ENCODE data around the gene PCDH19. TPM values are rescaled to one million over a fixed set of nuclear protein-coding genes. Genes with fewer than 3 reads are reported as not detected.

Gene PCDH19
- total and polyA plus RNA-seq, 10 of the 15 experiments (the other 5 are each of a cell fraction or from before 2014, with no cell fraction given): 0.01 TPM; not detected in 9

DNA sequence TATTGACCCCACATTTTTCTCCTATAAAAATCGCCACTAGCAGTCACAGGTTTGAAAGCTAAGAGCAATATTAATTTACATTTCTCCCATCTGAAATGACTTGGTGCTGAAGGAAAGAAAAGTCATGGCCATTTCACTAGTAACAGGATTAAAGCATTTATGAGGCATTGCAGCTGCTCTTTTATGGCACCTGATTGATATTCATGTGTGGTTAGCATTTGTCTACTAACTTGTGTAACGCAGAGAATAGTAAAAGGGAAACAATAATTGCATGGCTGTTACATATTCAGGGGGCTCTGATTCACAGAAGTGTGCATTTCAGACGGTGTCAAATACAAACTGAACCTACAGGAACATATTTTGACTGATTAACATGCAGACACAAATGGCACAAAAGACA lies 5.2 kb downstream of the PCDH19 start:
- TF ChIP-seq GATAD2B (conservative IDR thresholded peaks at IDR 0.05; ENCODE audit: low read depth) (no peak), TCF7 (IDR thresholded peaks at IDR 0.05; ENCODE audit: borderline replicate concordance) (no peak), SREBF2 (IDR thresholded peaks at IDR 0.05; ENCODE audit: low read length) (no peak), MTA3 (IDR thresholded peaks at IDR 0.05; ENCODE audit: borderline replicate concordance, low read length) (no peak), NRF1 (conservative IDR thresholded peaks at IDR 0.05; ENCODE audit: low read depth, low read length) (no peak), NFYA (IDR thresholded peaks at IDR 0.05; ENCODE audit: borderline replicate concordance, low read depth, low read length) (no peak), YY1 (IDR thresholded peaks at IDR 0.05; ENCODE audit: low read depth, low read length) (no peak), PML (IDR thresholded peaks at IDR 0.05; ENCODE audit: low read length) (no peak), RUNX3 (IDR thresholded peaks at IDR 0.05; ENCODE audit: low read length) (no peak), SREBF1 (IDR thresholded peaks at IDR 0.05; ENCODE audit: low read length) (no peak)
- TF ChIP-seq, protein P1, sequence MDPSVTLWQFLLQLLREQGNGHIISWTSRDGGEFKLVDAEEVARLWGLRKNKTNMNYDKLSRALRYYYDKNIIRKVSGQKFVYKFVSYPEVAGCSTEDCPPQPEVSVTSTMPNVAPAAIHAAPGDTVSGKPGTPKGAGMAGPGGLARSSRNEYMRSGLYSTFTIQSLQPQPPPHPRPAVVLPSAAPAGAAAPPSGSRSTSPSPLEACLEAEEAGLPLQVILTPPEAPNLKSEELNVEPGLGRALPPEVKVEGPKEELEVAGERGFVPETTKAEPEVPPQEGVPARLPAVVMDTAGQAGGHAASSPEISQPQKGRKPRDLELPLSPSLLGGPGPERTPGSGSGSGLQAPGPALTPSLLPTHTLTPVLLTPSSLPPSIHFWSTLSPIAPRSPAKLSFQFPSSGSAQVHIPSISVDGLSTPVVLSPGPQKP (IDR thresholded peaks at IDR 0.05; ENCODE audit: low read depth, low read length): no peak
- TF ChIP-seq, protein P2, sequence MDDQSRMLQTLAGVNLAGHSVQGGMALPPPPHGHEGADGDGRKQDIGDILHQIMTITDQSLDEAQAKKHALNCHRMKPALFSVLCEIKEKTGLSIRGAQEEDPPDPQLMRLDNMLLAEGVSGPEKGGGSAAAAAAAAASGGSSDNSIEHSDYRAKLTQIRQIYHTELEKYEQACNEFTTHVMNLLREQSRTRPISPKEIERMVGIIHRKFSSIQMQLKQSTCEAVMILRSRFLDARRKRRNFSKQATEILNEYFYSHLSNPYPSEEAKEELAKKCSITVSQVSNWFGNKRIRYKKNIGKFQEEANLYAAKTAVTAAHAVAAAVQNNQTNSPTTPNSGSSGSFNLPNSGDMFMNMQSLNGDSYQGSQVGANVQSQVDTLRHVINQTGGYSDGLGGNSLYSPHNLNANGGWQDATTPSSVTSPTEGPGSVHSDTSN (IDR thresholded peaks at IDR 0.05; ENCODE audit: insufficient replicate concordance, low read depth, low read length): no peak
- SMC1A ChIA-PET (ENCODE audit: uncharacterized antibody, unreplicated experiment): no interaction called here
- no TSS peak for BruUV-seq (replicated peaks)
- in situ Hi-C loops (cut with MboI) (loop anchor here (25.0 kb wide), 1 partner anchor 1118 kb away; no protein-coding TSS in a partner anchor), intact Hi-C loops (cut with micrococcal nuclease; ENCODE audit: unreplicated experiment) (no loop called here)
- WGBS (ENCODE audit: insufficient coverage, insufficient replicate concordance, low lambda C conversion rate, missing lambda C conversion rate): 0% methylated on average over 3 of the region's 3 CpGs
- CTCF ChIA-PET: no interaction called here
- Histone ChIP-seq H2AFZ (ENCODE audit: control insufficient read depth, low read depth, low read length) (no peak overlapping the region), H3K36me3 (ENCODE audit: control insufficient read depth in 2 of 2, insufficient read depth in 2 of 2, low read length in 1 of 2) (no peaks in the 10 kb centered on the region), H3K79me2 (ENCODE audit: control insufficient read depth, insufficient read depth, low read length) (no peaks in the 10 kb centered on the region), H3K27me3 (replicated peaks in 1 of 2; ENCODE audit: control insufficient read depth in 2 of 2, insufficient read depth in 2 of 2, low read length in 1 of 2) (no peaks in the 10 kb centered on the region; a peak in 1 of 4 replicates), H3K9me3 (replicated peaks; ENCODE audit: control insufficient read depth, insufficient read depth, low read length) (peaks cover 13% of the 10 kb centered on the region; the same call in 1 of the 3 replicates), H3K4me2 (ENCODE audit: control insufficient read depth, insufficient read depth) (no peak overlapping the region), H3K27ac (ENCODE audit: control insufficient read depth, insufficient read depth) (no peak overlapping the region), H4K20me1 (ENCODE audit: control insufficient read depth, insufficient read depth) (no peaks in the 10 kb centered on the region; the same call in 1 of the 2 replicates), H3K9ac (ENCODE audit: control insufficient read depth, insufficient read depth, low read length) (no peak overlapping the region), H3K4me3 (no peak overlapping the region), H3K4me1 (ENCODE audit: control insufficient read depth, insufficient read depth, low read length) (no peaks in the 10 kb centered on the region)
- RAD21 ChIA-PET (ENCODE audit: unreplicated experiment): no interaction called here
- no peak for ATAC-seq
- DNase-seq (ENCODE audit: low read depth, low spot score): no peak
- FAIRE-seq: no peak
- POLR2A ChIA-PET: no interaction called here

Measured in GM12878 (cell line).